GM04503 (cell line): ENCODE data around the gene ARHGAP44.
"Not testable (repeated sequence)": the region's sequence is repeated elsewhere in the genome, so short reads cannot be mapped to it uniquely, and the experiment has no call there.

Experiments used
- DNase-seq: peaks from one replicate; pipeline ENCODE4 v3.0.0-alpha.2; 2012; ENCODE audit warnings: low read depth

Gene ARHGAP44

DNA sequence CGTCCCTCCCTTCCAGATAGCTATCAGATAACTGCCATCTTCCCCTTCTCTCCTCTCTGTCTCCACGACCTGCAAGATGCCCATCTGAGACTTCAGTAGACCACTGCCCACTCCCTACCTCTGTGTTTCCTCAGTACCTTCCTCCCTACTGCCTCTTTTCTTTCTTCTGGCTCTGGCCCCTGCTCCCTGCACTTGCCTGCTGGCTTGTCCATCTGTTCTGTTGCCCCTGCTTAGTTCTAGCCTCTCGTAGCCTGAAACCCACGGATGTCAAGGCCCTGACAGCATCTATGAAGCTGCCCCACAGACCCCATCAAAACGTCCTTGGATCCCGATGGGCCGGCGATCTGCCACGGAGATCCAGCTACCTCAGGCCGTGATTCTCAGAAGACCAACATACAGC lies 175.5 kb downstream of the ARHGAP44 start:
- DNase-seq: no peak

- DNase-seq: no peak
These were observed 176.7 kb downstream of the ARHGAP44 start for GRCh38 chr17:12965988-12966387.

- no peak for DNase-seq
These were observed 177.1 kb downstream of the ARHGAP44 start for GRCh38 chr17:12966413-12966812.

- DNase-seq: no peak
These were observed 178.7 kb downstream of the ARHGAP44 start for GRCh38 chr17:12967962-12968361.

GRCh38 chr17:12973496-12974004 lies 184.3 kb downstream of the ARHGAP44 start:
- DNase-seq: no peak

DNA sequence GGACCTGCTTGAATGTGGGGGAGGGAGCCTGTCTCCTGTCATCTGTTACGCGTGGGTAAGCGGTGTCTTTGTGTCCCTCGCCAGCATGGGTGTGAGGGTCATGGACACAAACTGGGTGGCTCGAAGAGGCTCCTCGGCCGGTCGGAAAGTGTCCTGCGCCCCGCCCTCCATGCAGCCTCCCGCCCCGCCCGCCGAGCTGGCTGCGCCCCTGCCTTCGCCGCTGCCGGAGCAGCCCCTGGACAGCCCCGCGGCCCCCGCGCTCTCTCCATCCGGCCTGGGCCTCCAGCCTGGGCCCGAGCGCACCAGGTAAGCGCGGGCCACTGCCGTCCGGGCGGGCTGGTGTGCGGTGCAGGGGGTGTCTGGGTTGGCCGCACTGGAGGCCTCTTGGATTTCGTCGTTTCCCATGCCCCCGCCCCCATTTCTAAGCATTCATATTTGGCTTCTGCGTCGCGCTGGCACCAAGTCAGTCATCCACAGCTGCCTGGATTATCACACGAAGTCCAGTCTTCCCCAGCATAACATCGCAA lies 184.8 kb downstream of the ARHGAP44 start:
- DNase-seq: no peak

GRCh38 chr17:12977008-12977751 lies 187.9 kb downstream of the ARHGAP44 start:
- no peak for DNase-seq

DNA sequence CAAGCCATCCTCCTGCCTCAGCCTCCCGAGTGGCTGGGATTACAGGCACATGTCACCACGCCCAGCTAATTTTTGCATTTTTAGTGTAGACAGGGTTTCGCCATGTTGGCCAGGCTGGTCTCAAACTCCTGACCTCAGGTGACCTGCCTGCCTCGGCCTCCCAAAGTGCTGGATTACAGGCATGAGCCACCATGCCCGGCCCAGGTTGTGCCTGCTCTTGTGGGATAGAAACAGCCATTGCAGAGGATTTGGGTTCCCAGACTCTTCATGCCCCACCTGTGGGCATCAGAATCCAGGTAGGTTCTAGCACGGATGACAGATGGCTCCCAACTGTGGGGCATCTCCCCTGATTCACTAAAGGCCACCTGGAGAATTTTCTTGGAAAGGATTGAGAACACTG lies 189.5 kb downstream of the ARHGAP44 start:
- DNase-seq: not testable (repeated sequence)

GRCh38 chr17:12979246-12979645 lies 189.9 kb downstream of the ARHGAP44 start:
- no peak for DNase-seq

GRCh38 chr17:12979826-12980500 lies 190.7 kb downstream of the ARHGAP44 start:
- no peak for DNase-seq

- no peak for DNase-seq
These were observed 192.9 kb downstream of the ARHGAP44 start for GRCh38 chr17:12982224-12982623.

DNA sequence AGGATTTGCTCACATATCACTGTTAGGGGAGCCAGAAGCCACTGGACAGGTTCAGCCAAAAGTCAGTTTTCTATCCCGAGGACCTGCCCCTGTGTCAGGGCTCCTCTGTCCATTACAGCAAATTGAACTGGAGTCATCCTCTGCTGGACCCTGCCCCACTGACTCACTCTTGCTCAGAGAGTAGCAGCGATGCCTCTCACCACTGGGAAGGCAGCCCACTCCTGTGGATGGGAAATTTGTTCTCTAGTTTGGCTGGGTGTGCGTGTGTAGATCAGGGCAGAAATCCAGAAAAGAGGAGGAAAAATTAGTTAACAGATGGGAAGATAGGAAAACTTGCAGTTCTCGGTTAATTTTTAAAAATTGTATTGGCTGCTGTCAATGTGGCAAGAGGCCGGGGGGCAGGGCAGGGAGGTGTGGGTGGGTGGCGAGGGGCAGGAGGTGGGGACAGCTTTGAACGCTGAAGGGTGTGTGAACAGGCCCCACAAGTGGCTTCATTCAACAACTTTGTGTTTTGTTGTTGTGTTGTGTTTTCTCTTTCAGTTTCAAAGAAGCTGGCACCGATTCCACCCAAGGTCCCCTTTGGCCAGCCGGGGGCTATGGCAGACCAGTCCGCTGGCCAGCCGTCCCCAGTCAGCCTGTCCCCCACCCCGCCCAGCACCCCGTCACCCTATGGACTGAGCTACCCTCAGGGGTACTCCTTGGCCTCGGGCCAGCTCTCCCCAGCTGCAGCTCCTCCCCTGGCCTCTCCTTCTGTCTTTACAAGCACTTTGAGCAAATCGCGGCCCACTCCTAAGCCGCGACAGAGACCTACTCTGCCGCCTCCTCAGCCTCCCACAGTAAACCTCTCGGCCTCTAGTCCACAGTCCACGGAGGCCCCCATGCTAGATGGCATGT lies 194.9 kb downstream of the ARHGAP44 start:
- DNase-seq: peak; percentile 93

GRCh38 chr17:12985431-12986293 lies 196.4 kb downstream of the ARHGAP44 start:
- DNase-seq: no peak

DNA sequence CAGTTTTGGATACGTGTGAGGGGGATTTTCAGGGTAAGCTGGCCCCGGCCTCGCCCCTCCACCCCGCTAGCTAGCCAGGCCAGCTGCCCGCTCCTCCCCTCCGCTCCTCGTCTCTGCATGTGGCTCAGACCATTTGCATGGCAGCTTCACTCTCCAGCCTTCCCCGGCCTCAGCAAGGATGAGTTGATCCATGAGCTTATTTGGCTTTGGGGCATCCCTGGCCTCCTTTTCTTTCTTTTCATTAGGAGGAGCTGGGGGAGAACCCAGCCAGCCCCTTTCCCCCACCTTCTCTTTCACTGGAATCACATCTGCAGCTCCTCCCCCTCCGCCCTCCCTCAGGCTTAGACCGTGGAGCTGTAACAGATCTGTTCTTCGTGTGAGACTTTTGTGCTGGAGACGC lies 197.8 kb downstream of the ARHGAP44 start:
- no peak for DNase-seq

- DNase-seq: no peak
These were observed 200.9 kb downstream of the ARHGAP44 start for GRCh38 chr17:12990041-12990808.

DNA sequence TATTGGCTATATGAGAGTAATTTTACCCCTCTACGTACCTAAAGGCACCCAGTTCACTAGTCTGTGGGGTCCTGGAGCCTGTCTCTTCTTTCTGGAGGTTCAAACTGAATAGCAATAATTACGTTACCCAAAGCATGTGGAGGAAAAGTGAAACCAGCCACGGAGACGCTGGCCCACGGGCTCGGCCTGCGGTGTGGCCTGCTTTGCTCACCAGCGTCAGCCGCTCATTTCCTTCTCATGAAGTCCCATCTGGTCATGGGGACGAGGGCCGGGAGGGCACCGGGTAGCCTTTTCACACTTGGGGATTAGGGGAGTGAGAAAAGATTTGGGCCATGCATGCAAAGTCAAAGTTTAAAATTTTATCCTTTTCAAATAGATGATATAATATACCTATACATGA lies 201.6 kb downstream of the ARHGAP44 start:
- DNase-seq: no peak

DNA sequence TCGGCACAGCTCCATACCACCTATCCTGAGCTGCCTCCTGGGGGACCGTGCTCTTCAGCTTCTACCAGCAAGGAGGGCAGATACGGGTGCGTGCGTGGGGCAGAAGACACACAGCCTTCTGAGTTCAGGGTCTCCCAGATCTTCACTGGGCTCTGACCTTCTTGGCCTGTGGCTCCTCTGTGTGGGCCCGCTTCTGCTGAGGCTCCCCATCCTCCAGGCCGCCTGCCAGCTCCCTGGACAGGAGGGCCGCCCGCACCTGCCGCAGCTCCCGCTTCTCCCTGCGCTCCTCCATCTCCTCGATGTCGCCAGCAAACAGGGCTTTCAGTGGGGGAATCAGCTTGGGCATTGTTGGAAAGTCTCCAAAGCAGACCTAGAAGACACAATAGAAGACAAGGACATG lies 203.4 kb downstream of the ARHGAP44 start:
- DNase-seq: no peak

DNA sequence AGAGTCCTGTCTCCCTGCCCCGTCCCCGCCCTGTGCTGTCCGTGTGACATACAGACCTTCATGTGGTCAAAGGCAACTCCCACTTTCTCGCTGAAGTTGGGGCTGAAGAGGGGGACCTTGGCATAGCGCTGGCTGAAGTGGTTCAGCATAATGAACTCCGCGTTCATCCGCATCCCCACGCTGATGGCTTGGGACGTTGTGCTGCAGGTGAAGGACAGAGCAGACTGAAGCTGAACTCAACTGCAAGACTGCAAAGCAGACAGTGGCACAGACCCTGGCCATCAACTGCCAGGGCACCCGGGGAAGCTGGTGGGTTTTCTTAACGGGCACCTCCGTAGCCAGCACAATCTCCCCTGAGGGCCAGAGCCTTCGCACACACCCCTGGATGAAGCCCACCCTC lies 204.3 kb downstream of the ARHGAP44 start:
- DNase-seq: no peak

- no peak for DNase-seq
These were observed 205.2 kb downstream of the ARHGAP44 start for GRCh38 chr17:12994341-12995074.
